TTC549 (cell line): ENCODE measurements around the gene KATNA1.
"Not testable (repeated sequence)": the region's sequence is repeated elsewhere in the genome, so short reads cannot be mapped to it uniquely, and the experiment has no call there.

Source experiments
- FAIRE-seq: peaks from 2 replicates; lab custom pipeline; 2012; peaks lifted over from hg19 to GRCh38; lab: Jason Lieb, UNC

Gene KATNA1

DNA sequence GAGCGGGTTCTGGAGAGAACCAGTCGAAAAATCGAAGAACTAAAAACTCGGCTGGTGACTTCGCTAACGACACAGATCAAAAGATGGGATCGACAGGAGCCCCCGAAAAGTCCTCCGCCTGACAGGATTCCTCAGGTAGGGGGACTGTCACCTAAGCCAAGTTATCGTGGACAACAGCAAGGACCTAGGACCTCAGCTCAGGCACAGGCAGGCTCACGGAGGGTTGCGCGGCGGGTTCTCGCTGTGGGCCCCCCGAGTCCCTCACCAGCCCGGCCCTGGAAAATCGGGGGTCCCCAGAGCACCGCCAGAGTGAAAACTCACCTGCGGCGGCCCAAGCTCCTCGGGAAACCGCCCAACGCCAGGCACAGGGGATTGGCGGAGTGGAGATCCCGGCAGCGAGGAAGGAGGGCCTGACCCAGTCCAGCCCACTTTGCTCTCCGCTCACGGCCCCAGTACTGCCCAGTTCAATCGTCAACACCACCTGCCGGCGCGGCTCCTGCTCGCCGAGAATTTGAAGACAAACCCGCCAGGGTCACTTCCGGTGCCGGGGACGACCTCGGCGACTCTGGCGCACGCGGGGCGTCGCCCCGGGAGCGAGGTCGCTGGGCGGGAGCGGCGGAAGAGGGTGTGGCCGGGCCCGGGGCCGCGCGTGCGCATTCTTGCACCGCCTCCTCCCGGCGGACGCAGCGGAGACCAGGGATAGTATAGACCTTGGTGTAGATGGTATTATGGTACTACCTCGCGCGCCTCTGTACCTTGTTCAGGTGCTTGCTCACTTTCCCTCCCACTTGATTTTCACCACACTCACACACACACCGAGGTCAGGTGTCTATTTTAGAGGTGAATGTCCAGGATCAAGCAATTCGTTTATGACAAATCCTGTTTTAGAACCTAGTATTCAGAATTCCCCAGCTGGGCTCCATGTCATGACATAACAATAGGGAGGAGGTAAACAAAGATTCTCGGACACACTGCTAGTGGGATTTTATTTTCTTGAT is at the start of gene KATNA1:
KATNA1 (minus strand) TSS at position 567 of the 998 bp plus-strand sequence. CDS start 10,167 bp downstream, outside the sequence.
- no peak for FAIRE-seq

GRCh38 chr6:149698175-149698574 is 49.7 kb upstream of the KATNA1 start:
- no peak for FAIRE-seq

DNA sequence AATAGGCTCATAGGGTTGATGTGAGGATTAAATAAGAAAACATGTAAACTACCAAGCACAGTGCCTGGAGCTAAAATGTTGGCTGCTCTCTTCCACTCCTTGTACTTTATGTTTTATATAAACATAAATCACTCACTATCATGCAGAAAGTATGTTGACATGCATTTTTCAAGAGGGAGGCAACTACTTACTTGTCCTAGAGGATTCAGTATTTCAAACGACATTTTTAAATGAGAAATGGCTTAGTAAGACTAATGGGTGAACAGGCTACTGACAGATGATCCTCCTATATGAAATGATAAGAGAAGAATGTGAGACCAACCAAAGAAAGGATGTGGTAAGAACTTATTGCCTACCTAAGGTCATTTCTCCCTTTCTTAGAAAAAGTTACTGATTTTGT is 48.4 kb upstream of the KATNA1 start:
- no peak for FAIRE-seq

DNA sequence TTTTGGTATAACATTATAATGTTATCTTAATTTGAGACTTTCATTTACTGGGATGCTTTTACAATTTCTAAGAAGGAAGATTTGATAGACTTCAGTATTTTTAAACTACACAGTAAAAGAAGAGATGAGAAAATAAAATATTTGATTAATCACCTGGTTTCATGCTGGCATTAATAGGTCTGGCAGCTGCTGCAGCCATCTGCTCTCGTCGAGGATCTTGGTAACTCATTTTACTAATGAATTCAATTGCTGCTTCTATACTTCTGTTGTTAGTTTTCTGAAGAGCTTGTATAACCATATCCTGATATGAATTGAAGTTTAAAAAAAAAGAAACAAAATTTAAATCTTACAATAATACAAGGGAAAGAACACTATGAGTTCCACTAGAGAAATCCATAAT is 46.4 kb upstream of the KATNA1 start:
- FAIRE-seq = no peak

DNA sequence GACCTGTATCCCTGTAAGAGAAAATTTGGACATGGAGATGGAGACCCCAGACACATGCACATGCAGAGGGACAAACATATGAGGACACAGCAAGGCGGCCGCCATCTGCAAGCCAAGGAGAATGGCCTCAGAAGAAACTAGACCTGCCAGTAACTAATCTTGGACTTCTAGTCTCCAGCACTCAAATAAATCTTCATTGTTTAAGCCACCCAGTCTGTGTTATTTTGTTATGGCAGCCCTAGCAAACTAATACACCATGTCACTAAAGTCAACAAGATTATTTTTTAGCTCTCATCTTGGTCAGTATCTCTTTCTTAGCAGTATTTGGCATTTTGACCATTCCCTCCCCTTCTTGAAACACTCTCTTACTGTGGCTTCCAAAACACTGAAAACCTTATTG is 42.7 kb upstream of the KATNA1 start:
- FAIRE-seq = no peak

GRCh38 chr6:149686230-149686629 is 37.7 kb upstream of the KATNA1 start:
- FAIRE-seq = no peak

GRCh38 chr6:149683256-149683859 is 34.8 kb upstream of the KATNA1 start:
- no peak for FAIRE-seq

- FAIRE-seq = not testable (repeated sequence)
Measured at GRCh38 chr6:149681845-149682244, 33.3 kb upstream of the KATNA1 start.

GRCh38 chr6:149681209-149681608 is 32.7 kb upstream of the KATNA1 start:
- FAIRE-seq = no peak

DNA sequence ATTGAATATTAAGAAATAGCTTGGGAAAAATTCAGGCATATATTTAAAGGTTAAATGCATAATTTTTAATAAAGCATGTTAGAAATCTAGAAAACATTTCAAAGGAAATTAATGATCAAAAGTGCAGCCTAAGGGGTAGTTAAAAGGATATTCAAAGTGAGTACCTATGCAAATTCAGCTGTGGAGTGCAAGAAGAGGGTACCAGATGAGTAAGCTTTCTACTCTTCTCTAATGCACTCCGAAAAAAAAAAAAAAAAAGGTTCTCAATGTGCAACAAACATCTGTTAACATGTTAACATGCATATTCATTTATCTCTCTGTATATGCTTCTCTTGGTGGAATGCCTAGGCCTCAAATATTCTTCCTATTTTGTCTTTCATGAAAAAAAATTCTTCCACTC is 32.0 kb upstream of the KATNA1 start:
- no peak for FAIRE-seq

DNA sequence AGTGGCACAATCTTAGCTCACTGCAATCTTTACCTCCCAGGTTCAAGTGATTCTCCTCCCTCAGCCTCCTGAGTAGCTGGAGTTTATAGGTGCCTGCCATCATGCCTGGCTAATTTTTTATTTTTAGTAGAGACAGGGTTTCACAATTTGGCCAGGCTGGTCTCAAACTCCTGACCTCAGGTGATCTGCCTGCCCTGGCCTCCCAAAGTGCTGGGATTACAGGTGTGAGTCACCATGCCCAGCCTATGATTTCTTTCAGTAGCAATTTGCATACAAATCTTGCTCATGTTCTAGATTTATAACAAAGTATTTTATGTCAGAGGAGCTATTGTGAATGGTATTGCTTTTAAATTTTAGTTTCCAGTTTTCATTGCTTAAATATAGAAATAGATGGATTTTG is 23.8 kb upstream of the KATNA1 start:
- FAIRE-seq = not testable (repeated sequence)

- FAIRE-seq = no peak
Measured at GRCh38 chr6:149660028-149660427, 11.5 kb upstream of the KATNA1 start.

DNA sequence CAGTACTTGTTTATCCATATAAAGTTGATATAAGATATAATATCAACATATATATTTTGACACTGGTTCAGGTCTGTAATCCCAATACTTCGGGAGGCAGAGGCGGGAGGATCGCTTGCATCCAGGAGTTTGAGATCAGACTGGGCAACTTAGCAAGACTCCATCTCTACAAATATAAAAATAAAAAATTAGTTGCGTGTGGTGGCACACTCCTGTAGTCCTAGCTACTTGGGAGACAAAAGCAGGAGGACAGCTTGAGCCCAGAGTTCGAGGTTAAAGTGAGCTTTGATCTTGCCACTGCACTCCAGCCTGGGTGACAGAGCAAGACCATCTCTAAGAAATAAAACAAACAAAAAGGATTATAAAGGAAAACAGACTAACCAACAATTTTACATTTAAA is 8.9 kb upstream of the KATNA1 start:
- FAIRE-seq = no peak

DNA sequence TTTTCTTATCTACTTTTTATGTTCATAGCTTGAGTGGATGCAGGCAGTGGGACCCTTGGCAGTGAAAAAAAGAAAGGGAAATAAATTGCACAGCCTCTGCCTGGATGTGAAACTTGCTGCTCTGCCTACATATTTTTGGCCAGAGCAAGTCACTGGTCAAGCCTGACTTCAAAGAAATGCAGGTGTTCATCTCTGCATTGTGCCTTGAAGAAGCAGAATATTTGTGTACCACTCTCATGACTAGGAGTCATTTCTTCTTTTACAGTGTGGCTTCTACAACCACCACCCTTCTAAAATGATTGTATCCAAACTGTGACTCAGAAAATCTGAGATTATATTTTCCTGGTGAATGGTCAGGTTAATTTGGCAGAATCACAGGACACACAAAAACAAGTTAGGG is 2.5 kb upstream of the KATNA1 start:
- no peak for FAIRE-seq

DNA sequence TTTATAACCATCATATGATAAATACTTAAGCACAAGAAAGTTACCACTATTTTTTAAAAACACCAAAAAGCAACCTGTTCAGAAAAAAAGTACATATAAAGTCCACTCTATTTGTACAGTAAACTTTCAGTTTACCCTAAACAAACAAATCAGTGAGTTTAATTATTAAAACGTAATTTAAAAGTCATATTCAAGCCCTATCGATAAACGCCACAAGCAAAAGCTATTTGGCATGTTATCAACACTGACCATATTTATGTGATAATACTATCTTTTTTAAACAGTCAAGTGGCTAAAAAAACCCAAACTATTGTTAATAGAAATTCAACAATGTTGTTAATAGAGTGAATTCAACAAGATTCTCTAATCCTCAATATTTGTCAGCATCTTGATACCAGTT is 1.9 kb downstream of the KATNA1 start:
- no peak for FAIRE-seq

- FAIRE-seq = no peak
Measured at GRCh38 chr6:149642829-149643580, 5.5 kb downstream of the KATNA1 start.

- FAIRE-seq = no peak
Measured at GRCh38 chr6:149636124-149636523, 12.4 kb downstream of the KATNA1 start.

- no peak for FAIRE-seq
Measured at GRCh38 chr6:149634315-149634714, 14.2 kb downstream of the KATNA1 start.

DNA sequence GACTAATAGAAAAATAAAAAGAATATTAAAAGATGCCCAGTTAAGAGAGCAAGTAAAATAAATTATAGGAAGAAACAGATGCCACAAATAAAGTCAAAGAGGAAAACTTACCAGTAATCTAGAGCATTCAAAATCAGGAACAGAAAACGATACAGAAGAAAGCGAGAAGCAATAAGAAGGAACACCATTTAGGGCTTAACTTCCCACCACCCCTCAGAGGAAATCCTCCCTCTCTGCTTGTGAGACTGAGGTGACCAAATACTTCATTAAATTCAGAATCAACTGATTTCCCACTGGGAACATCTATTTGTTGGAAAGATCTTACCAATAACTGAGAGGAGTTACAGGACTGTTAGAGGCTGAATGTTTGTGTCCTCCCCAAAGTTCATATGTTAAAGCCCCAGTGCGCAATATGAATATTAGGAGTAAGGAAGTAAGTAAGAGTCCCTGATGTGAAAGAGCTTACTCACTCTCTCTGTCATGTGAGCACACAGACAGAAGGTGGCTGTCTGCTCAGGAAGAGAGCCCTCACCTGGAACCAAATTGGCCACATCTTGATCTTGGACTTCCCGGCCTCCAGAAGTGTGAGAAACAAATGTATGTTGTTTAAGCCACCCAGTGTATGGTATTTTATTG is 19.5 kb downstream of the KATNA1 start:
- no peak for FAIRE-seq

DNA sequence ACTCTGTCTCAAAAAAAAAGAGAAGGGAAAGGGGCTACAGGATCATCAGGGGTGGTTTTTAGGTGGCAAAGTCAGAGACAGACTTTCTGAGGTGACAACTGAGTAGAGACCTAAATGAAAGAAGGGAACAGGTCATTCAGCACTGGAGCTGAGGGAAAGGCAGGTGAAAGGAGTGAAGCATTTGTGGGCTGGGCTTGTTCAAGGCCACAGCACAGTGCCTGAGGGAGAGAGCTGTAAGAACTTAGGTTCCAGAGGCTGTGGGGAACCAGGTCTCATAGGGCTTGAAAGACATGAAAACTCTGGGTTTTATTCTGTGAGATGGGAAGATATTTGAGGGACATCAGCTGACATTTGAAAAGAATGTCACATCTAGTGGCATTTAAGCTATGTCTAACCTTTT is 20.8 kb downstream of the KATNA1 start:
- FAIRE-seq = no peak

DNA sequence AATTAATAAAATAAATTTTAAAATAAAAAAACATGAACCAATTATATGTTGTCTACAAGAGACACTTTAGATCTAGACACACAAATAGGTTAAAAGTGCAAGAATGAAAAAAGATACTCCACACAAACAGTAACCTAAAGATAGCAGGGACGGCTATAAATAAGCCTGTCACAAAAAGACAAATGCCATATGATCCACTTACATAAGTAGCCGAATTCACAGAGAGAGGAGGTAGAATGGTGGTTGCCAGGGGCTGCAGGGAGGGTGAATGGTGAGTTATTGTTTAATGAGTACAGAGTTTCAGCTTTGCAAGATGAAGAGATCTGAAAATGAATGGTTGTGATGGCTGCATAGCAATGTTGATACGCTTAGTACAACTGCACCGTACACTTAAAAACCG is 32.7 kb downstream of the KATNA1 start:
- FAIRE-seq = no peak

DNA sequence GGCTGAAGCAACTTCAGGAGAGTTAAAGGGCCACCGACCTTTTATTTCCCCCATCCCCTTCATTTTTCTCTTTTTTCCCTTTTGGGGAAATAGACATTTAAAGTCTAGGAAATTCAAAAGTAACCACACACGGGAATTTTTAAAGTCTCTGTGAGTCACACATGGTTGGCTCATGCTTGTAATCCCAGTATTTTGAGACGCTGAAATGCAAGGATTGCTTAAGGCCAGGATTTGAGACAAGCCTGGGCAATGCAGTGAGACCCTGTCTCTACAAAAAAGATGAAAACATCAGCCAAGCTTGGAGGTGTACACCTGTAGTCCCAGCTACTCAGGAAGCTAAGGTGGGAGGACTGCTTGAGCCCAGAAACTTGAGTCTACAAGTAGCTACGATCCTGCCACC is 34.2 kb downstream of the KATNA1 start:
- no peak for FAIRE-seq
